Measurements from ENCODE around the gene NAA25.

NAA25 gene

GRCh38 chr12:112096667-112097066, 11.9 kb downstream of the NAA25 start:
- no peak for TF ChIP-seq SIN3A (IDR thresholded peaks at IDR 0.05; ENCODE audit: borderline replicate concordance, insufficient read depth, low read length)
- no peak for TF ChIP-seq TAF1 (IDR thresholded peaks at IDR 0.05; ENCODE audit: borderline replicate concordance, insufficient read depth, low read length)
- TF ChIP-seq REST (IDR thresholded peaks at IDR 0.05; ENCODE audit: insufficient read depth in 1 of 2, low read depth in 2 of 2, low read length in 2 of 2): no peak
- TF ChIP-seq POLR2AphosphoS5 (IDR thresholded peaks at IDR 0.05; ENCODE audit: low read depth, low read length): no peak
- no peak for TF ChIP-seq FOXP2 (optimal IDR thresholded peaks at IDR 0.05; ENCODE audit: borderline replicate concordance, extremely low read depth, extremely low read length, insufficient read depth)

GRCh38 chr12:112096070-112096469, 12.5 kb downstream of the NAA25 start:
- TF ChIP-seq SIN3A (IDR thresholded peaks at IDR 0.05; ENCODE audit: borderline replicate concordance, insufficient read depth, low read length) (no peak), FOXP2 (optimal IDR thresholded peaks at IDR 0.05; ENCODE audit: borderline replicate concordance, extremely low read depth, extremely low read length, insufficient read depth) (no peak), REST (IDR thresholded peaks at IDR 0.05; ENCODE audit: insufficient read depth in 1 of 2, low read depth in 2 of 2, low read length in 2 of 2) (no peak), TAF1 (IDR thresholded peaks at IDR 0.05; ENCODE audit: borderline replicate concordance, insufficient read depth, low read length) (no peak), POLR2AphosphoS5 (IDR thresholded peaks at IDR 0.05; ENCODE audit: low read depth, low read length) (no peak)

GRCh38 chr12:112091563-112091962, 17.0 kb downstream of the NAA25 start:
- TF ChIP-seq FOXP2 (optimal IDR thresholded peaks at IDR 0.05; ENCODE audit: borderline replicate concordance, extremely low read depth, extremely low read length, insufficient read depth) (no peak), SIN3A (IDR thresholded peaks at IDR 0.05; ENCODE audit: borderline replicate concordance, insufficient read depth, low read length) (no peak), TAF1 (IDR thresholded peaks at IDR 0.05; ENCODE audit: borderline replicate concordance, insufficient read depth, low read length) (no peak), POLR2AphosphoS5 (IDR thresholded peaks at IDR 0.05; ENCODE audit: low read depth, low read length) (no peak), REST (IDR thresholded peaks at IDR 0.05; ENCODE audit: insufficient read depth in 1 of 2, low read depth in 2 of 2, low read length in 2 of 2) (no peak)

- TF ChIP-seq POLR2AphosphoS5 (IDR thresholded peaks at IDR 0.05; ENCODE audit: low read depth, low read length): no peak
Observed at GRCh38 chr12:112087851-112088250, 20.7 kb downstream of the NAA25 start.

- TF ChIP-seq FOXP2 (optimal IDR thresholded peaks at IDR 0.05; ENCODE audit: borderline replicate concordance, extremely low read depth, extremely low read length, insufficient read depth) (no peak), SIN3A (IDR thresholded peaks at IDR 0.05; ENCODE audit: borderline replicate concordance, insufficient read depth, low read length) (no peak), TAF1 (IDR thresholded peaks at IDR 0.05; ENCODE audit: borderline replicate concordance, insufficient read depth, low read length) (no peak), POLR2AphosphoS5 (IDR thresholded peaks at IDR 0.05; ENCODE audit: low read depth, low read length) (no peak), REST (IDR thresholded peaks at IDR 0.05; ENCODE audit: insufficient read depth in 1 of 2, low read depth in 2 of 2, low read length in 2 of 2) (no peak)
Observed at GRCh38 chr12:112087055-112087850, 21.3 kb downstream of the NAA25 start.
